H1 (cell line): ENCODE measurements around the gene ARHGEF11. TPM values are rescaled to one million over a fixed set of nuclear protein-coding genes. Genes with fewer than 3 reads are reported as not detected.

Experiments used
- CTCF ChIA-PET: fragments of 300-600 bp; sonication (Branson Sonifier 250); formaldehyde crosslinking; loops from one replicate; lab custom pipeline; 2021; ENCODE audit not compliant: partially characterized antibody; lab: Charles Lee
- POLR2A ChIA-PET: fragments of 300-600 bp; sonication (Branson Sonifier 250); formaldehyde crosslinking; loops from one replicate; lab custom pipeline; 2021; ENCODE audit warnings: inconsistent platforms; ENCODE audit not compliant: partially characterized antibody; lab: Charles Lee
- DNase-seq, 2 experiments: peaks; one replicate each; pipeline versions ENCODE4 v3.0.0 to v3.0.0-alpha.2; 2010 to 2022; ENCODE audit warnings: low spot score in 2 of 2, low read depth in 1 of 2, mixed read lengths in 1 of 2
- FAIRE-seq: peaks from 2 replicates; lab custom pipeline; 2011; peaks lifted over from hg19 to GRCh38; lab: Jason Lieb, UNC
- H2AFZ ChIP-seq: 2 replicates; pipeline ENCODE4 v1.8.1; 2012; ENCODE audit warnings: low read length, inconsistent platforms
- H2AK5ac ChIP-seq: 2 replicates; pipeline ENCODE4 v1.6.1; 2013; ENCODE audit warnings: low read depth, low read length
- H2BK120ac ChIP-seq: replicated peaks from 2 replicates; pipeline ENCODE3; 2013; ENCODE audit warnings: low read depth, low read length, inconsistent platforms
- H2BK12ac ChIP-seq: 2 replicates; pipeline ENCODE4 v1.6.1; 2013; ENCODE audit warnings: low read depth, low read length
- H2BK15ac ChIP-seq: 2 replicates; pipeline ENCODE4 v1.6.1; 2013; ENCODE audit warnings: low read length
- H2BK20ac ChIP-seq: 2 replicates; pipeline ENCODE4 v1.6.1; 2013; ENCODE audit warnings: low read length
- H2BK5ac ChIP-seq: 2 replicates; pipeline ENCODE4 v1.6.1; 2013; ENCODE audit warnings: low read depth, low read length
- H3K14ac ChIP-seq: 2 replicates; pipeline ENCODE4 v1.6.1; 2013; ENCODE audit warnings: inconsistent platforms; ENCODE audit not compliant: insufficient read length
- H3K18ac ChIP-seq: 2 replicates; pipeline ENCODE4 v1.6.1; 2013; ENCODE audit warnings: low read length; ENCODE audit errors: extremely low read depth
- H3K23ac ChIP-seq: 2 replicates; pipeline ENCODE4 v1.6.1; 2013; ENCODE audit warnings: inconsistent platforms; ENCODE audit not compliant: insufficient read length
- H3K23me2 ChIP-seq: 2 replicates; pipeline ENCODE4 v1.6.1; 2013; ENCODE audit warnings: low read depth, low read length
- H3K27ac ChIP-seq: 2 replicates; pipeline ENCODE4 v1.6.1; 2011; ENCODE audit warnings: low read depth, low read length, inconsistent platforms
- H3K27me3 ChIP-seq, 4 experiments: replicated peaks in 1 of 4; 1 replicate in 1 of 4; 2 replicates in 3 of 4; pipeline versions ENCODE4 v1.6.1 to v1.8.1; 2011 to 2013; ENCODE audit warnings: low read length in 3 of 4, mild to moderate bottlenecking in 3 of 4, inconsistent platforms in 2 of 4, mixed read lengths in 2 of 4, moderate library complexity in 1 of 4; ENCODE audit not compliant: control insufficient read depth in 3 of 4, insufficient read depth in 3 of 4; ENCODE audit errors: extremely low read depth in 1 of 4
- H3K36me3 ChIP-seq, 4 experiments: 2 replicates each; pipeline versions ENCODE4 v1.6.1 to v1.8.1; 2011 to 2013; ENCODE audit warnings: mild to moderate bottlenecking in 4 of 4, low read length in 3 of 4, moderate library complexity in 2 of 4, control low read depth in 1 of 4, inconsistent platforms in 1 of 4; ENCODE audit not compliant: insufficient read depth in 4 of 4, control insufficient read depth in 2 of 4
- H3K4ac ChIP-seq: replicated peaks from 2 replicates; pipeline ENCODE3; 2013; ENCODE audit warnings: low read length, low read depth, mixed read lengths, inconsistent platforms; ENCODE audit not compliant: insufficient read length
- H3K4me1 ChIP-seq, 4 experiments: replicated peaks in 1 of 4; 1 replicate in 1 of 4; 2 replicates in 3 of 4; pipeline versions ENCODE4 v1.6.1 to v1.8.1; 2011 to 2013; ENCODE audit warnings: low read length in 3 of 4, inconsistent platforms in 2 of 4, mixed read lengths in 1 of 4; ENCODE audit not compliant: insufficient read depth in 4 of 4, control insufficient read depth in 3 of 4
- H3K4me2 ChIP-seq, 2 experiments: 2 replicates each; pipeline versions ENCODE4 v1.6.1 to v1.8.1; 2011 to 2013; ENCODE audit warnings: low read depth in 2 of 2, low read length in 2 of 2, control low read depth in 1 of 2, inconsistent platforms in 1 of 2, mild to moderate bottlenecking in 1 of 2; ENCODE audit not compliant: insufficient read depth in 1 of 2
- H3K4me3 ChIP-seq, 4 experiments: fragments of 200-600, 300-600 bp in 1 of 4; sonication (generic), shearing (Covaris generic), sonication (Bioruptor Twin) in 1 of 4; 2 replicates each; pipeline versions ENCODE4 v1.5.1 to v1.8.1; 2011 to 2016; ENCODE audit warnings: low read length in 4 of 4, low read depth in 3 of 4, control low read depth in 2 of 4, inconsistent platforms in 2 of 4, mild to moderate bottlenecking in 2 of 4, mixed read lengths in 1 of 4, moderate library complexity in 1 of 4; ENCODE audit not compliant: insufficient read depth in 2 of 4; ENCODE audit errors: extremely low read depth in 1 of 4
- H3K56ac ChIP-seq: replicated peaks from 2 replicates; pipeline ENCODE3; 2013; ENCODE audit warnings: low read depth, mild to moderate bottlenecking, mixed read lengths, low read length, inconsistent platforms; ENCODE audit not compliant: insufficient read length
- H3K79me1 ChIP-seq: 2 replicates; pipeline ENCODE4 v1.6.1; 2013; ENCODE audit warnings: low read depth, low read length, control low read depth
- H3K79me2 ChIP-seq, 2 experiments: 2 replicates each; pipeline versions ENCODE4 v1.6.1 to v1.8.1; 2012 to 2013; ENCODE audit warnings: low read length in 2 of 2, mild to moderate bottlenecking in 2 of 2, inconsistent platforms in 1 of 2; ENCODE audit not compliant: insufficient read depth in 2 of 2, control insufficient read depth in 1 of 2
- H3K9ac ChIP-seq, 4 experiments: replicated peaks in 1 of 4; 1 replicate in 1 of 4; 2 replicates in 3 of 4; pipeline versions ENCODE4 v1.6.1 to v1.8.1; 2011 to 2013; ENCODE audit warnings: low read depth in 3 of 4, low read length in 3 of 4, control low read depth in 2 of 4, mild to moderate bottlenecking in 2 of 4, moderate library complexity in 2 of 4, inconsistent platforms in 1 of 4; ENCODE audit errors: extremely low read depth in 1 of 4
- H3K9me3 ChIP-seq, 2 experiments: 2 replicates each; pipeline versions ENCODE4 v1.6.1 to v1.8.1; 2012 to 2013; ENCODE audit warnings: mild to moderate bottlenecking in 2 of 2, moderate library complexity in 2 of 2, control low read depth in 1 of 2, inconsistent platforms in 1 of 2, low read depth in 1 of 2, low read length in 1 of 2, mixed read lengths in 1 of 2; ENCODE audit not compliant: insufficient read depth in 2 of 2
- H4K20me1 ChIP-seq, 2 experiments: replicated peaks in 1 of 2; 2 replicates each; pipeline versions ENCODE3 to v1.8.1; 2011 to 2013; ENCODE audit warnings: inconsistent platforms in 2 of 2, low read length in 2 of 2, mild to moderate bottlenecking in 1 of 2; ENCODE audit not compliant: insufficient read depth in 2 of 2, control insufficient read depth in 1 of 2
- H4K5ac ChIP-seq: 2 replicates; pipeline ENCODE4 v1.6.1; 2013; ENCODE audit warnings: low read length, low read depth, mixed read lengths, inconsistent platforms; ENCODE audit not compliant: insufficient read length
- H4K8ac ChIP-seq: 2 replicates; pipeline ENCODE4 v1.8.0; 2013; ENCODE audit warnings: mild to moderate bottlenecking, moderate library complexity, low read length, inconsistent platforms; ENCODE audit not compliant: insufficient read depth; ENCODE audit errors: extremely low read depth
- H4K91ac ChIP-seq: replicated peaks from 2 replicates; pipeline ENCODE3; 2013; ENCODE audit warnings: low read length, mixed read lengths, inconsistent platforms; ENCODE audit not compliant: insufficient read length
- ATF2 ChIP-seq: IDR thresholded peaks from 2 replicates; pipeline ENCODE4 v1.6.1; 2012; ENCODE audit warnings: low read length, inconsistent platforms
- CBX8 ChIP-seq: fragments of 300-800, 300-1000 bp; sonication (generic); IDR thresholded peaks from 2 replicates; pipeline ENCODE4 v1.7.1; 2016; ENCODE audit warnings: low read depth, low read length, borderline replicate concordance
- CEBPB ChIP-seq: IDR thresholded peaks from 2 replicates; pipeline ENCODE4 v1.6.1; 2012; ENCODE audit warnings: low read depth, low read length
- KDM1A ChIP-seq: fragments of 200-600, 300-600 bp; sonication (generic); IDR thresholded peaks from 2 replicates; pipeline ENCODE4 v1.7.1; 2016; ENCODE audit warnings: mild to moderate bottlenecking, low read length, borderline replicate concordance
- MAFK ChIP-seq: IDR thresholded peaks from 2 replicates; pipeline ENCODE4 v1.6.1; 2012; ENCODE audit warnings: low read depth, mild to moderate bottlenecking, improper control_type of control experiment, low read length
- NRF1 ChIP-seq: IDR thresholded peaks from 2 replicates; pipeline ENCODE4 v1.6.1; 2011; ENCODE audit warnings: mild to moderate bottlenecking, low read depth, low read length, improper control_type of control experiment
- PHF8 ChIP-seq: fragments of 200-600 bp; sonication (generic); conservative IDR thresholded peaks from 2 replicates; pipeline ENCODE4 v1.7.1; 2012; ENCODE audit warnings: low read depth, mild to moderate bottlenecking, inconsistent platforms, low read length, moderate library complexity
- SP1 ChIP-seq: IDR thresholded peaks from 2 replicates; pipeline ENCODE4 v1.6.1; 2011; ENCODE audit warnings: low read depth, low read length
- SP2 ChIP-seq: IDR thresholded peaks from 2 replicates; pipeline ENCODE4 v1.6.1; 2012; ENCODE audit warnings: mild to moderate bottlenecking, low read length, inconsistent platforms
- WGBS, 2 experiments: shearing (Covaris generic) in 1 of 2; methylation state at CpG; one replicate each; pipeline versions ENCODE4 v1.1.6 to v1.1.7; 2013 to 2015; ENCODE audit warnings: low lambda C conversion rate in 2 of 2, mixed read lengths in 2 of 2, inconsistent platforms in 1 of 2, low coverage in 1 of 2, missing lambda C conversion rate in 1 of 2; ENCODE audit not compliant: insufficient replicate concordance in 2 of 2, insufficient coverage in 1 of 2, insufficient read length in 1 of 2; ENCODE audit errors: extremely low coverage in 1 of 2, missing lambda C conversion rate in 1 of 2; 5-methylcytosine and 5-hydroxymethylcytosine counted together
- polyA plus RNA-seq, 7 experiments: library from polyadenylated mRNA; depleted of rRNA in 3 of 7; stranded (reverse) in 5 of 7; unstranded in 2 of 7; fragments of >200 nt in 5 of 7; fragments of 200-250 nt in 2 of 7; gene quantifications; 1 replicate in 5 of 7; 2 replicates in 1 of 7; 4 replicates in 1 of 7; pipeline versions ENCODE4 v1.2.1 to v1.2.3, GENCODE V29; 2011 to 2013; ENCODE audit warnings: missing spikeins in 2 of 7, mixed read lengths in 2 of 7
- total RNA-seq: library from RNA; stranded (reverse); fragmentation: NEBNext Ultra II Directional; extraction: Animal tissue kit (Norgen Biotek cat#: 25700); gene quantifications from 2 replicates; pipeline ENCODE4 v1.2.1, GENCODE V29; 2021

The ARHGEF11 gene
- total and polyA plus RNA-seq, 2 of the 8 experiments (the other 6 are each of a cell fraction or from before 2014, with no cell fraction given), result 19.9 to 33.1 TPM

- no peak overlapping the region for H3K23ac ChIP-seq
- no peak overlapping the region for H2BK5ac ChIP-seq
- H3K4me2 ChIP-seq, result no peak overlapping the region
- H3K79me1 ChIP-seq, result no peaks in the 10 kb centered on the region
- H2BK120ac ChIP-seq, result no peak overlapping the region
- no peak overlapping the region for H4K8ac ChIP-seq
- H2BK12ac ChIP-seq, result no peak overlapping the region
- H2AFZ ChIP-seq, result no peak overlapping the region
- H3K14ac ChIP-seq, result no peak overlapping the region
- H3K36me3 ChIP-seq, result no peaks in the 10 kb centered on the region
- CTCF ChIA-PET, result interaction anchor here (0.7 to 31.4 kb wide), 10 partner anchors 9 to 218 kb away, joined by 3 to 719 read pairs (median 8); partner anchors contain the start of genes INSRR, LRRC71 and NTRK1
- no peak for FAIRE-seq
- POLR2A ChIA-PET, result interaction anchor here (0.8 to 2.8 kb wide), 3 partner anchors 13 to 171 kb away, joined by 3 to 10 read pairs (median 4); partner anchors contain the start of genes ISG20L2 and METTL25B
- no peak overlapping the region for H3K27ac ChIP-seq
- WGBS, 2 experiments, result 84% methylated on average over 11 of the region's 12 CpGs; no CpG with 5 or more reads in 1 of the 2 experiments
- no peak overlapping the region for H3K4me3 ChIP-seq
- H3K18ac ChIP-seq, result no peak overlapping the region
- H2BK20ac ChIP-seq, result no peak overlapping the region
- no peaks in the 10 kb centered on the region for H3K23me2 ChIP-seq
- no peak overlapping the region for H3K56ac ChIP-seq
- H3K4ac ChIP-seq, result no peak overlapping the region
- H4K5ac ChIP-seq, result no peak overlapping the region
- H4K20me1 ChIP-seq, result no peaks in the 10 kb centered on the region
- no peak overlapping the region for H2AK5ac ChIP-seq
- peaks cover 0 to 7% (median 1%) of the 10 kb centered on the region in 4 experiments; a peak in 2 of 7 replicates for H3K4me1 ChIP-seq
- no peak overlapping the region for H3K9ac ChIP-seq
- no peaks in the 10 kb centered on the region for H3K79me2 ChIP-seq
- H3K9me3 ChIP-seq, result no peaks in the 10 kb centered on the region
- H4K91ac ChIP-seq, result no peak overlapping the region
- peaks cover 0 to 15% (median 14%) of the 10 kb centered on the region in 4 experiments; a peak in 6 of 7 replicates for H3K27me3 ChIP-seq
- no peak overlapping the region for H2BK15ac ChIP-seq
- DNase-seq, result no peak
- TF ChIP-seq KDM1A (no peak), NRF1 (no peak), SP2 (no peak), PHF8 (no peak), MAFK (no peak), ATF2 (no peak), CBX8 (no peak), CEBPB (no peak), SP1 (no peak)
Observed at GRCh38 chr1:156898971-156899664, 146.4 kb downstream of the ARHGEF11 start.
